Liver (tissue), 9 donors: ENCODE measurements around the gene ACKR4. TPM values are rescaled to one million over a fixed set of nuclear protein-coding genes. Genes with fewer than 3 reads are reported as not detected.
"Not testable (repeated sequence)": the region's sequence is repeated elsewhere in the genome, so short reads cannot be mapped to it uniquely, and the experiment has no call there.

Experiments used
- DNase-seq: peaks from one replicate; pipeline ENCODE4 v3.0.0-alpha.2; 2017; ENCODE audit warnings: low spot score
- H3K27ac ChIP-seq, 2 donors: one replicate each; pipeline ENCODE4 v1.7.0; 2013; ENCODE audit warnings: inconsistent platforms in 2 of 2, low read length in 2 of 2, control low read depth in 1 of 2, low read depth in 1 of 2, mild to moderate bottlenecking in 1 of 2
- H3K27me3 ChIP-seq, 4 donors: one replicate each; pipeline versions ENCODE4 v1.6.1 to v1.7.0; 2013; ENCODE audit warnings: low read length in 3 of 4, inconsistent platforms in 1 of 4, mild to moderate bottlenecking in 1 of 4, moderate library complexity in 1 of 4; ENCODE audit not compliant: control insufficient read depth in 4 of 4, insufficient read depth in 4 of 4
- H3K36me3 ChIP-seq, 4 donors: one replicate each; pipeline versions ENCODE4 v1.6.1 to v1.7.0; 2013; ENCODE audit warnings: low read length in 3 of 4, mild to moderate bottlenecking in 3 of 4, low read depth in 1 of 4, moderate library complexity in 1 of 4; ENCODE audit not compliant: control insufficient read depth in 4 of 4, insufficient read depth in 3 of 4
- H3K4me1 ChIP-seq, 4 donors: one replicate each; pipeline versions ENCODE4 v1.6.1 to v1.7.0; 2013; ENCODE audit warnings: low read length in 3 of 4, mild to moderate bottlenecking in 3 of 4, moderate library complexity in 1 of 4; ENCODE audit not compliant: control insufficient read depth in 4 of 4, insufficient read depth in 4 of 4
- H3K4me3 ChIP-seq, 3 donors: one replicate each; pipeline versions ENCODE4 v1.6.1 to v1.7.0; 2013; ENCODE audit warnings: low read length in 3 of 3, control low read depth in 1 of 3, low read depth in 1 of 3, mild to moderate bottlenecking in 1 of 3
- H3K9ac ChIP-seq, 2 donors: one replicate each; pipeline ENCODE4 v1.7.0; 2013; ENCODE audit warnings: low read length in 2 of 2, mild to moderate bottlenecking in 2 of 2, moderate library complexity in 2 of 2, control low read depth in 1 of 2, low read depth in 1 of 2
- H3K9me3 ChIP-seq, 4 donors: one replicate each; pipeline versions ENCODE4 v1.6.1 to v1.7.0; 2013; ENCODE audit warnings: low read length in 3 of 4; ENCODE audit not compliant: control insufficient read depth in 4 of 4
- ATF3 ChIP-seq: IDR thresholded peaks from 2 replicates; pipeline ENCODE4 v1.6.1; 2016; ENCODE audit warnings: antibody characterized with exemption
- EGR1 ChIP-seq, 2 donors: IDR thresholded peaks; 2 replicates each; pipeline ENCODE4 v1.6.1; 2016 to 2018; ENCODE audit warnings: antibody characterized with exemption in 2 of 2, low read depth in 2 of 2
- FOXA1 ChIP-seq: IDR thresholded peaks from 2 replicates; pipeline ENCODE4 v1.6.1; 2016; ENCODE audit warnings: antibody characterized with exemption
- GABPA ChIP-seq, 2 donors: IDR thresholded peaks in 1 of 2; conservative IDR thresholded peaks in 1 of 2; 2 replicates each; pipeline ENCODE4 v1.6.1; 2016; ENCODE audit warnings: antibody characterized with exemption in 2 of 2, mild to moderate bottlenecking in 1 of 2, moderate library complexity in 1 of 2
- HNF4A ChIP-seq, 2 donors: conservative IDR thresholded peaks; 2 replicates each; pipeline ENCODE4 v1.6.1; 2016; ENCODE audit warnings: antibody characterized with exemption in 2 of 2, mild to moderate bottlenecking in 2 of 2
- HNF4G ChIP-seq: IDR thresholded peaks from 2 replicates; pipeline ENCODE4 v1.6.1; 2016; ENCODE audit warnings: antibody characterized with exemption
- JUND ChIP-seq, 2 donors: IDR thresholded peaks; 2 replicates each; pipeline ENCODE4 v1.6.1; 2016; ENCODE audit warnings: antibody characterized with exemption in 2 of 2
- MAX ChIP-seq: IDR thresholded peaks from 2 replicates; pipeline ENCODE4 v1.6.1; 2016; ENCODE audit warnings: antibody characterized with exemption
- NR2F2 ChIP-seq: IDR thresholded peaks from 2 replicates; pipeline ENCODE4 v1.6.1; 2016; ENCODE audit warnings: antibody characterized with exemption
- RAD21 ChIP-seq, 2 donors: IDR thresholded peaks; 2 replicates each; pipeline ENCODE4 v1.6.1; 2016; ENCODE audit warnings: antibody characterized with exemption in 2 of 2, mild to moderate bottlenecking in 2 of 2
- REST ChIP-seq: IDR thresholded peaks from 2 replicates; pipeline ENCODE4 v1.6.1; 2016; ENCODE audit warnings: antibody characterized with exemption, mild to moderate bottlenecking
- RXRA ChIP-seq, 2 donors: IDR thresholded peaks; 2 replicates each; pipeline ENCODE4 v1.6.1; 2017 to 2018; ENCODE audit warnings: antibody characterized with exemption in 2 of 2, mild to moderate bottlenecking in 1 of 2
- SP1 ChIP-seq: IDR thresholded peaks from 2 replicates; pipeline ENCODE4 v1.6.1; 2018; ENCODE audit warnings: antibody characterized with exemption, mild to moderate bottlenecking
- TAF1 ChIP-seq: conservative IDR thresholded peaks from 2 replicates; pipeline ENCODE4 v1.6.1; 2016; ENCODE audit warnings: antibody characterized with exemption, mild to moderate bottlenecking
- YY1 ChIP-seq: IDR thresholded peaks from 2 replicates; pipeline ENCODE4 v1.6.1; 2016; ENCODE audit warnings: antibody characterized with exemption, mild to moderate bottlenecking
- ZBTB33 ChIP-seq: IDR thresholded peaks from 2 replicates; pipeline ENCODE4 v1.6.1; 2016; ENCODE audit warnings: antibody characterized with exemption
- WGBS: extraction: QIAGEN DNeasy Blood & Tissue Kit; methylation state at CpG from one replicate; pipeline ENCODE4 v1.1.7; 2013; 5-methylcytosine and 5-hydroxymethylcytosine counted together
- polyA plus RNA-seq, 2 donors: library from polyadenylated mRNA; stranded (reverse) in 1 of 2; unstranded in 1 of 2; fragments of 200-250 nt in 1 of 2; fragments of >200 nt in 1 of 2; fragmentation: Nextera tagmentation in 1 of 2; extraction: Ambion mirVana in 1 of 2; gene quantifications; one replicate each; pipeline versions ENCODE4 v1.2.1 to v1.2.3, GENCODE V29; 2013 to 2015
- total RNA-seq, 2 donors: library from RNA; depleted of rRNA; stranded (reverse); fragments of >200 nt; gene quantifications; one replicate each; pipeline ENCODE4 v1.2.3, GENCODE V29; 2014
- donor health status: healthy.
- donor health status: healthy.
- donor health status: healthy.
- donor health status: healthy.
- donor health status: healthy.

Gene ACKR4
- total and polyA plus RNA-seq, 4 donors, result 0.21 to 0.71 (median 0.31) TPM

GRCh38 chr3:132605374-132605792, 8.3 kb downstream of the ACKR4 start:
- Histone ChIP-seq H3K27ac (no peak overlapping the region), H3K4me3 (no peak overlapping the region), H3K27me3 (no peaks in the 10 kb centered on the region), H3K36me3 (peaks cover 0 to 26% (median 22%) of the 10 kb centered on the region in 4 donors), H3K9me3 (no peaks in the 10 kb centered on the region), H3K9ac (no peak overlapping the region), H3K4me1 (no peaks in the 10 kb centered on the region)
- WGBS, result 93% methylated on average over 2 of the region's 2 CpGs
- no peak for DNase-seq
- TF ChIP-seq ZBTB33 (no peak), REST (no peak), JUND (IDR thresholded peaks at IDR 0.05) (no peak), NR2F2 (no peak), FOXA1 (no peak), RAD21 (IDR thresholded peaks at IDR 0.05) (no peak)

GRCh38 chr3:132606085-132606484, 9.0 kb downstream of the ACKR4 start:
- Histone ChIP-seq H3K36me3 (peaks cover 0 to 26% (median 22%) of the 10 kb centered on the region in 4 donors), H3K4me1 (no peaks in the 10 kb centered on the region), H3K27me3 (no peaks in the 10 kb centered on the region), H3K27ac (no peak overlapping the region), H3K4me3 (no peak overlapping the region), H3K9me3 (no peaks in the 10 kb centered on the region), H3K9ac (no peak overlapping the region)
- 96% methylated on average over 1 of the region's 1 CpG for WGBS
- TF ChIP-seq NR2F2 (no peak), TAF1 (no peak), REST (no peak), MAX (no peak), YY1 (no peak), RXRA (IDR thresholded peaks at IDR 0.05) (no peak), FOXA1 (no peak), RAD21 (IDR thresholded peaks at IDR 0.05) (no peak), ATF3 (no peak), SP1 (no peak), ZBTB33 (no peak), HNF4G (no peak), HNF4A (conservative IDR thresholded peaks at IDR 0.05) (no peak), EGR1 (IDR thresholded peaks at IDR 0.05; ENCODE audit: low read depth in 2 of 2) (no peak), GABPA (IDR thresholded peaks at IDR 0.05 in 1 of 2, conservative IDR thresholded peaks at IDR 0.05 in 1 of 2) (no peak)
- DNase-seq, result no peak

- not testable (repeated sequence) for H3K27me3 ChIP-seq, H3K4me3 ChIP-seq, DNase-seq, H3K4me1 ChIP-seq, H3K27ac ChIP-seq, H3K9ac ChIP-seq, H3K9me3 ChIP-seq
- H3K36me3 ChIP-seq, result peaks cover 0 to 26% (median 22%) of the 10 kb centered on the region in 4 donors
- 93% methylated on average over 8 of the region's 8 CpGs for WGBS
Observed at GRCh38 chr3:132606620-132607019, 9.6 kb downstream of the ACKR4 start.
